ENCODE results near the gene KCNG4. TPM values are rescaled to one million over a fixed set of nuclear protein-coding genes. Genes with fewer than 3 reads are reported as not detected.
A peak's percentile ranks its signal among the peaks of the same experiment; 100 is the strongest.

Gene KCNG4
- total RNA-seq, 1 donor from 2014 or later = not detected

DNA sequence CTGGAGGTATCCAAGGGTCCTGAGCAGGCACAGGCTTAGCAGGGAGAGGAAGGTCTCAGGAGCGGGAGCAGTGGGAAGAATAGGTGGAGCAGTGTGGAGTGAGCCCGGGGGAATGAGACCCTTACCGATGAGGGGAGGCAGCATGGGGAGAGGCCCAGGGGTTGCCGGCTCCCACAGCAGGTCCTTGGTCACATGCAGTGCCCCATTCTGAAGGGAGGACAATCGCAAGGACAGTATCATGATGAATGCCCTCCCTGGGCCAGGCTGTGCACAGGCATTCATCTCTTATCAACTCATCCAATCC lies 56.3 kb downstream of the KCNG4 start:
- DNase-seq (ENCODE audit: low spot score) = no peak

DNA sequence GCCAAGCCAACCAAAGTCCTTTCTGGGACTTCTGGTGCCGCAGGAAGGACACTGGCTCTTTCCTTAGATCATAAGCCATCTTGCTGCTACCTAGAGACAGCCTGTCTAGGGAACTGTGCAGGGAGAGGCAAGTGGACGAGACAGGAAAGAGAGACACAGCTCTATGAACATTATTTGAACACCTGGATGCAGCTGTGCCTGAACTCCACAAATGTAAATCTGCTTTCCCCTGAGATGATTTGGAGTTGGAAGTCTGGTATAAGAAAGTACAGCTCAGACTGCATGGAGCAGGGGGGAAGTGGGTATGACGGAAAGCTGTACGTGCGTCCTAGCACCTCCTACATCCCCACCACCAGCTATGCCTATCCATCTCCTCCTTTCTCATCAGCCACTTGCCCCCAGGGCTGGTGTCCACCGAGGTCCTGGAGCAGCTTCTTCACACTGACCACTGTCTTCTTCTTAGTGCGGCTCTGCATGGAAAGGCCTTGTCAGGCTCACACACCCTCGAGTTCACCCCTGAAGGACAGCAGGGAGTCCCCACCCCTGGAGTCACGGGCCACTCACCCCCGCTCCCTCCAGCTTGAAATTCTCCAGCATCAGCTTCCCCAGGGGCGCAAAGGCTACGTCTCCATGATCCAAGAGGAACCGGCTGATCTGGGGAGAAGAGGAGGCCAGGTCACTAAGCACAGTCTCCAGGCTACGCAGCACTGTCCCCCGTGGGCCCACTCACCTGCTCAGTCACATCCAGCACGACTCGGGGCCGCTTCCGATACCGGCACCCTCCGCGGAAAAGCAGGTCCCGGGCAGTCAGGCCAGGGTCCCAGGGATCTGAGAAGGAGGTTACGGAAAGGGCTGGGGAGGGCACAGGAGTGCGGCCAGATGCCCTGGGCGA lies 56.9 kb downstream of the KCNG4 start:
- DNase-seq (ENCODE audit: low spot score) = no peak

DNA sequence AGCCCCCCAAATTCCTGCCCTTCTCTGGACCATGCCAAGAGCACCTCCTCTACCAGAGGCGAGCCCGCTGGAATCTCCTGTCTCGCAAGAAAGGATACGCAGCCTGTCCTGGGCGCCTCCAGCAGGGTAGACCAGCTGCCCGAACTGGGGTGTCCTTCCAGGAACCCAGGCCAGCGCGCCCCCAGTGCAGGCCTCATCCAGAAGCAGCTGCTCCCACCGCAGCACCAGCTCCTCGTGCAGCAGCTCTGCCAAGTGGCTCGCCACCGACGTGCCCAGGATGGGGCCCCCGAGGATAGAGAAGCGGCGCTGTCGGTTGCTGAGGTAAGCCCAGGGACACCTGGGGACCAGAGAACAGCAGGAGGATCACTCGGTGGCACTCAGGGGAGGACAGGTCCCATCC lies 57.7 kb downstream of the KCNG4 start:
- no peak for DNase-seq (ENCODE audit: low spot score)

DNA sequence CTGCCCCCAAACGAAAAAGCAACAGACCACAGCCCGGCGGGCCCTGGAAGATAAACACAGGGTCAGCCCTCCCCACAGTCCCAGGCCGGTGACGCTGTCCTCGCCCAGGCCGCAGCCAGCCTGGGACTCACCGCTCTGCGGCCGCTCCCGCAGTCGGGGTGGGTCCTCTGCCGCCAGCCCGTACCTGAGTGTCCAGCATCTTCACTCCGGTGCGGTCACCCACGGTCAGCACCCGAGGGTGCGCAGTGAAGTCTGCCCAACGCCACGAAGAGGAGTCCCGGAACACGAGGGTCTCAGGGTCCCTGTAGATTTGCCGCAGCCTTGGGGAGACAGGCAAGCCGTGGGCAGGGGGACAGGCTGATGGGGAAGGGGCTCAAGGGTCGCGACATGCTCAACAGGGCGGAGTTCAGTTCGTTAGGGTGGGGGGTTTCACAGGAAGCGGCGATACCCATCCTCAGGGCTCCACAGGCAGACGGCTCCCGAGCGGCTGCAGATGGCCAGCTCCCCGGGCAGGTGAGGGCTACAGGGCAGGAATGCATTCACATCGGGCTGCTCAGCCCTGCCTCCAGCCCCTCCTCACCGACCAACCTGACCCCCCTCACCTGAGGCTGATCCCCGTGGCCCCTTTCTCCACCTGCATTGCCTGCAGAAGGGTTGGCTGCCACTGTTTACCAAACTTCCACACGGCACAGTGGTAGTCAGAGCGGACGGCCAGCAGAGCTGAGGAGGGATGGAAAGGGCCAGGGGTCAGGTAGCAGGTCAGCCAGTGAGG lies 58.5 kb downstream of the KCNG4 start:
- no peak for DNase-seq (ENCODE audit: low spot score)

- no peak for DNase-seq (ENCODE audit: low spot score)
These were observed 59.2 kb downstream of the KCNG4 start for GRCh38 chr16:84180519-84181140.

GRCh38 chr16:84179612-84180320 lies 60.0 kb downstream of the KCNG4 start:
- DNase-seq (ENCODE audit: low spot score) = no peak

- DNase-seq (ENCODE audit: low spot score) = no peak
These were observed 60.8 kb downstream of the KCNG4 start for GRCh38 chr16:84178892-84179611.

GRCh38 chr16:84178146-84178765 lies 61.6 kb downstream of the KCNG4 start:
- DNase-seq (ENCODE audit: low spot score) = no peak

DNA sequence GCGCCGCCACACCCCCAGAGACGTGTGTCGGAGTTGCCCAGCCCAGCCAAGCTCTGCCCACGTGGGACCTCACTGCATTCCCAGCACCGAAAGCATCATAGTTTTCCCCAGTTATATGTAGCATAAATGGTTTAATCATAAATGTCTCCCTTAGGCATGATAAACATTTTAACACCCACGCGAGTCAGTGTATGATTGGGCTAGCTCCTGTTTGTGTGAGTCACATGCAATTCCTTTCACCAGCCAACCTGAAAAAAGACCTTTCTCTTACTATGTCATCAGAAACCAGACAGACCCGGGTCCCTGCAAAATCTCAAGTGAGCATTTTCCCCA lies 62.1 kb downstream of the KCNG4 start:
- no peak for DNase-seq (ENCODE audit: low spot score)

GRCh38 chr16:84176192-84177053 lies 63.4 kb downstream of the KCNG4 start:
- DNase-seq (ENCODE audit: low spot score) = no peak

GRCh38 chr16:84175350-84176081 lies 64.3 kb downstream of the KCNG4 start:
- DNase-seq (ENCODE audit: low spot score) = peak; percentile 55

DNA sequence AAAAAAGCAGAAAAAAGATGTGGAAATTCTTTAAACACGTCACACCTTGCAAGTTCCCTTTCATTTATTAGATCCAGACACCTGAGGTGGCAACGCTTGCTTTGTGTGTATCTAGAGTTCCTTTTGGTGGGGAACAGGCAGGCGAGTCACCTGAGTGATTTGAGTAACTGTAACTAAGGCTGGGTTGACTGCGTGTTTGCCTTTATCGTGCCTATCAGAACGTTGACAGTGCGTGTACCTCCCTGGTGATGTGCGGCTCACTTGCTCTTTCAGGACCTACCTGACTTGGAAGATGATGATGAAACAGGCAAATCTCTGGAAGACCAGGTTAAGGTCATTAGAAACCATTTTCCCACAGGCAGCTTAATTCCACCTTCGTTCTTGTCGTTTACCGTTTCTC lies 65.4 kb downstream of the KCNG4 start:
- no peak for DNase-seq (ENCODE audit: low spot score)

GRCh38 chr16:84169765-84170310 lies 70.0 kb downstream of the KCNG4 start:
- DNase-seq (ENCODE audit: low spot score) = no peak

Other genes with a start within 250 kb of the KCNG4 start
- not detected for gene SLC38A8, start 197.2 kb downstream of the KCNG4 start, total RNA-seq
- 87.6 TPM for gene MBTPS1, start 123.1 kb downstream of the KCNG4 start, total RNA-seq
- 16.3 TPM for gene HSDL1, start 94.8 kb downstream of the KCNG4 start, total RNA-seq
- 0.46 TPM for gene DNAAF1, start 94.7 kb downstream of the KCNG4 start, total RNA-seq
- 56.5 TPM for gene TAF1C, start 53.0 kb downstream of the KCNG4 start, total RNA-seq
- 0.60 TPM for gene ADAD2, start 48.9 kb downstream of the KCNG4 start, total RNA-seq
- 92.6 TPM for gene WFDC1, start 54.9 kb upstream of the KCNG4 start, total RNA-seq
- gene ATP2C2, start 128.5 kb upstream of the KCNG4 start, total RNA-seq = 62.8 TPM